Neural progenitor cell (in vitro differentiated cells): ENCODE measurements around the gene ZNF382.

Experiments used
- EZH2 ChIP-seq: fragments of 200-600 bp; sonication (generic); IDR thresholded peaks from 2 replicates; pipeline ENCODE4 v1.6.1; 2017; ENCODE audit warnings: antibody characterized with exemption, mild to moderate bottlenecking, moderate library complexity
- EZH2phosphoT487 ChIP-seq: fragments of 200-600 bp; sonication (generic); IDR thresholded peaks from 2 replicates; pipeline ENCODE4 v1.6.1; 2017; ENCODE audit warnings: antibody characterized with exemption
- TF ChIP-seq, protein P1 (sequence below): fragments of 200-600 bp; sonication (generic); IDR thresholded peaks from 2 replicates; pipeline ENCODE4 v1.5.1; 2017; ENCODE audit warnings: antibody characterized with exemption, mild to moderate bottlenecking

DNA sequence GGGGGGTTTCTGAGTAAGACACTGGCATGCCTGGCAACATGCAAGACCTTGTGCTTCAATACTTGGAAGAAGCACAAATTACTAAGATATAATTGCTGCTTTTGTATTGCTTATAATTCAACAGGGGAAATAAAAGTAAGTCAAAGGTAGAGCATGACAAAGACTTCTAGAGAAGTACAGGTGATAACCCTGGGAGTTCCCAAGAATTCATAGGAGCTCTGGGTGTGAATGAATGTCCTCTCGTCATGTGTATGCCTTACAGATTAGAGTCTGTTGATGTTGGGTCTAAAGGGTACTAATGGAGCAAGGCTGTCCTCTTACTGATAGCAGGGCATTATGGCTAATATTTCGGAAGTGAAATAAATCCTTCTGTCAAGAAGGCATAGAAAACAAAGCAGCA is 69.1 kb downstream of the ZNF382 start:
- TF ChIP-seq, protein P1, sequence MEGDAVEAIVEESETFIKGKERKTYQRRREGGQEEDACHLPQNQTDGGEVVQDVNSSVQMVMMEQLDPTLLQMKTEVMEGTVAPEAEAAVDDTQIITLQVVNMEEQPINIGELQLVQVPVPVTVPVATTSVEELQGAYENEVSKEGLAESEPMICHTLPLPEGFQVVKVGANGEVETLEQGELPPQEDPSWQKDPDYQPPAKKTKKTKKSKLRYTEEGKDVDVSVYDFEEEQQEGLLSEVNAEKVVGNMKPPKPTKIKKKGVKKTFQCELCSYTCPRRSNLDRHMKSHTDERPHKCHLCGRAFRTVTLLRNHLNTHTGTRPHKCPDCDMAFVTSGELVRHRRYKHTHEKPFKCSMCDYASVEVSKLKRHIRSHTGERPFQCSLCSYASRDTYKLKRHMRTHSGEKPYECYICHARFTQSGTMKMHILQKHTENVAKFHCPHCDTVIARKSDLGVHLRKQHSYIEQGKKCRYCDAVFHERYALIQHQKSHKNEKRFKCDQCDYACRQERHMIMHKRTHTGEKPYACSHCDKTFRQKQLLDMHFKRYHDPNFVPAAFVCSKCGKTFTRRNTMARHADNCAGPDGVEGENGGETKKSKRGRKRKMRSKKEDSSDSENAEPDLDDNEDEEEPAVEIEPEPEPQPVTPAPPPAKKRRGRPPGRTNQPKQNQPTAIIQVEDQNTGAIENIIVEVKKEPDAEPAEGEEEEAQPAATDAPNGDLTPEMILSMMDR = no peak
- no peak for TF ChIP-seq EZH2
- no peak for TF ChIP-seq EZH2phosphoT487
